ENCODE results near the gene CLDN16.

GRCh38 chr3:190449801-190450200 lies 61.8 kb downstream of the CLDN16 start, which contains the start of gene TMEM207:
- TF ChIP-seq, protein P1, sequence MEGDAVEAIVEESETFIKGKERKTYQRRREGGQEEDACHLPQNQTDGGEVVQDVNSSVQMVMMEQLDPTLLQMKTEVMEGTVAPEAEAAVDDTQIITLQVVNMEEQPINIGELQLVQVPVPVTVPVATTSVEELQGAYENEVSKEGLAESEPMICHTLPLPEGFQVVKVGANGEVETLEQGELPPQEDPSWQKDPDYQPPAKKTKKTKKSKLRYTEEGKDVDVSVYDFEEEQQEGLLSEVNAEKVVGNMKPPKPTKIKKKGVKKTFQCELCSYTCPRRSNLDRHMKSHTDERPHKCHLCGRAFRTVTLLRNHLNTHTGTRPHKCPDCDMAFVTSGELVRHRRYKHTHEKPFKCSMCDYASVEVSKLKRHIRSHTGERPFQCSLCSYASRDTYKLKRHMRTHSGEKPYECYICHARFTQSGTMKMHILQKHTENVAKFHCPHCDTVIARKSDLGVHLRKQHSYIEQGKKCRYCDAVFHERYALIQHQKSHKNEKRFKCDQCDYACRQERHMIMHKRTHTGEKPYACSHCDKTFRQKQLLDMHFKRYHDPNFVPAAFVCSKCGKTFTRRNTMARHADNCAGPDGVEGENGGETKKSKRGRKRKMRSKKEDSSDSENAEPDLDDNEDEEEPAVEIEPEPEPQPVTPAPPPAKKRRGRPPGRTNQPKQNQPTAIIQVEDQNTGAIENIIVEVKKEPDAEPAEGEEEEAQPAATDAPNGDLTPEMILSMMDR (IDR thresholded peaks at IDR 0.05; ENCODE audit: insufficient read depth, low read depth, low read length): no peak
- TF ChIP-seq EZH2 (IDR thresholded peaks at IDR 0.05; ENCODE audit: insufficient read depth, low read length): no peak
